GM21515 (cell line): ENCODE results near the gene TRIP13.

Source experiments
- ATAC-seq: cut with Tn5 transposase; IDR thresholded peaks from one replicate; pipeline ENCODE4 v1.9.1; 2021; ENCODE audit not compliant: unreplicated experiment

The TRIP13 gene

DNA sequence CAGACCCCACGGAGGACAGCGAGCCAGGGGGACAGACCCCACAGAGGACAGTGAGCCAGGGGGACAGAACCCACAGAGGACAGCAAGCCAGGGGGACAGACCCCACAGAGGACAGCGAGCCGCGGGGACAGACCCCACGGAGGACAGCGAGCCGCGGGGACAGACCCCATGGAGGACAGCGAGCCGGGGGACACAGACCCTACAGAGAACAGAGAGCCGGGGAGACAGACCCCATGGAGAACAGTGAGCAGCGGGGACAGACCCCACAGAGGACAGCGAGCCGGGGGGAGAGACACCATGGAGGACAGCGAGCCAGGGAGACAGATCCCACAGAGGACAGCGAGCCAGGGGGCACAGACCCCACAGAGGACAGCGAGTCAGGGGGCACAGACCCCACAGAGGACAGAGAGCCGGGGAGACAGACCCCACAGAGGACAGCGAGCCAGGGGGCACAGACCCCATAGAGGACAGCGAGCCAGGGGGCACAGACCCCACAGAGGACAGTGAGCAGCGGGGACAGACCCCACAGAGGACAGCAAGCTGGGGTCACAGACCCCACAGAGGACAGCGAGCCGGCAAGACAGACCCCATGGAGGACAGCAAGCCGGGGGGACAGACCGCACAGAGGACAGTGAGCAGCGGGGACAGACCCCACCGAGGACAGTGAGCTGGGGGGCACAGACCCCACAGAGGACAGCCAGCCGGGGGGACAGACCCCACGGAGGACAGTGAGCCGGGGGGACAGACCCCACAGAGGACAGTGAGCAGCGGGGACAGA lies 37.5 kb upstream of the TRIP13 start:
- no peak for ATAC-seq

DNA sequence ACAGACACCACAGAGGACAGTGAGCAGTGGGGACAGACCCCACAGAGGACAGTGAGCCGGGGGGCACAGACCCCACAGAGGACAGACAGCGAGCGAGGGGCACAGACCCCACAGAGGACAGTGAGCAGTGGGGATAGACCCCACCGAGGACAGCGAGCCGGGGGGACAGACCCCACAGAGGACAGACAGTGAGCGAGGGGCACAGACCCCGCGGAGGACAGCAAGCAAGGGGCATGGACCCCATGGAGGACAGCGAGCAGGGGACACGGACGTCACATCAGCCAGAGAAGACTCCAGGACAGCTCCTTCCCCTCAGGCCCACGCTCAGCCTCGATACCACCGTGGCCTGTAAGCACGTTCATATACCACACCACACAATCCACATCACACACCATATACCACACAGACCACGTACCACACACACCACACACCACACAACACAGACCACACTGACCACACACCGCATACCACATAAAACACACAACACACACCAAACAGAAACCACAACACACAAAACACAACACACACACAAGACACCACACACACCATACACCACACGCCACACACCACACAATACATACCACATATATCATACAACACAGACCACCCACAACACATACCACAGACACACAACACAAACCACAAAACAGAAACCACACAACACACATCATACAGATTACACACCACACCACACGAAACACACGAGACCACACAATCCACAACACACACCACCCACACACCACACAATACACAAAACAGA lies 36.7 kb upstream of the TRIP13 start:
- ATAC-seq, result no peak

DNA sequence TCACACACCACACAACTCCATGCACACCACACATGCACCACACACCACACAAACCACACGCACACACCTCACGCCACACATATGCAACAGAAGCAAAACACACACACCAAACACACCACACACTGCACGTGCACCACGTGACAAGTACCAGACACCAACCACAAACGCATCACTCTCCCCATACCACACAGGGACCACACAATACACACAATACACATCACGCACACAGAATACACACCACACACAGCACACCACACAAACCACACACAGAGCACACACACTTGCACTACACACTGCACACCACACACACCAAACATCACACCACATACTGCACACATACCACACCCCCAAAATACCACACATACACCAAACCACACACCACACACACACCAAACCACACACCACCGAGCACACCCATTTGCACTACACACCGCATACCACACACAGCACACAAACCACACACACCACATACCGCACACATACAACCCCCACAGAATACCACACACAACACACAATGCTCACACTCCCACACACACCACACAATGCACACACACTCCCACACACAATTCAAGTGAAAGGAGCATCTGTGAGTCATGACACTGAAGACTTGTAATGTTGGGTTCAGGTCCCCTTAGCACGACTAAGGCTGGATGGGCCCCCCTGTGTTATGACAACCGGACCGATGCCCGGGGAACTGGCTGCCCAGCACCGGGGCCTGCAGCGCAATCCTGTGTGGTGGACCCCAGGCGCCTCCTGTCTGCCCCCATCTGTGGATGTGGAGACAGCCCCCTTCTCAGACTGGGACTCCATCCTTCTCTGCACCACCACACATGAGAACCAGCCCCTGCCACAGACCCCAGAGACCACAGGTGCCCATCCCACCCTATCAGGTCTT lies 35.9 kb upstream of the TRIP13 start:
- no peak for ATAC-seq

DNA sequence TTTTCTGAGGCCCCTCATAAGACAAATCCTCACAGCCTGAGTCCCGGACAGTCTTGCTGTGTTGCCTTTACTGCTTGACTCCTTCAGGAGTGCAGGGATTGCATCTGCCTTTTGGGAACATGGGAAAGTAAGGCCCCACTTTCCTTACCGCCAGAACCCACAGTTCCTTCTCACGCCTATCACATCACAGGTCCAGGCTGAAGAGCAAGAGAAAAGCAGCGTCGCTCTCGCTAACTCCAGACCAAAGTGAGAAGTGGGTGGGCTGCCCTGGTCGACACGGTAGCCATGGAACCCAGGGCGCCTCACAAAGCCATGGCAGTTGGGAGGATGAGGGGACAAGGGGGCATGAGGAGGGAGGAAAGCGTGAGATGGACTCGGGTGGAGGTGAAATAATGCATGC lies 34.0 kb upstream of the TRIP13 start:
- no peak for ATAC-seq

DNA sequence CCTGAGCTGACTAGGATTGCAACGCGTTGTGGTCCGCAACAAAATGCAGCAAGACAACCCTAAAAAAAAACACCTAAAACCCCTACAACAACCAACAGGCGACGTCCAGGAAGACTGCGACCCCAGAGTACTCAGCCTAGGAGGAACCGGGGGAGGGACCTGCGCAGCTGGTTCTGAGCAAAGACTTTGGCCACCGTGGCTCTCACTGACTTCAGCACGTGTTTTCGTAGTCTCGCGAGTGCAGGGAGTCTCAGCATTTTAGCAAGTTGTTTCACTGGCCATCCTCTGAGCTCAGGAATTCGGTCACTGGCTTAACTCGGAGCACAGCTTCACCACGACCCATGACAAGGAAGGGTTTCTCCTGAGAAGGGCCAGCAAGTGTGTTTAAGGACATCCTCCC lies 33.3 kb upstream of the TRIP13 start:
- no peak for ATAC-seq

DNA sequence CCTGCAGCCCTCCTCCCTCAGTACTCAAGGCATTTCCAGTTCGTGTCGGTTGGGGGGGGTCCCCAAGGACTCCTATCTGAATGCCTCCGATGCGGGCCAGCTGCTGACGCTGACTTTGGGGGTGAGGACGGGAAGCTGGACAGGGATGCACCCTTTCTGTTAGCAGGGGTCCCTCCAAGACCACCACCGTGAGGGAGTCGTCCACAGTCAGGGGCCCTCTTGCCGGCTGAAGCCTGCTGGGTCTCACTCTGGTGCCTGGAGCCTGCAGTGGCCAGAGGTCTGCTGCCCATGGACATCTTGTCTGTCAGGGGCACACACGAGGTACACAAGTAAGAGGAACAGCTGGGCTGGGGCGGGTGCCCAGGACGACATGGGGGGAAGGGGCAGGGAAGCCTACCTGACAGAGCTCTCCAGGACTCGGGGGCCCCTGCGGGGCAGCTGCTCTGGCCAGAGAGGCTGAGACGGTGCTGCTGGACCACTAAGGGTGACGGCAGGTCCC lies 32.8 kb upstream of the TRIP13 start:
- no peak for ATAC-seq

DNA sequence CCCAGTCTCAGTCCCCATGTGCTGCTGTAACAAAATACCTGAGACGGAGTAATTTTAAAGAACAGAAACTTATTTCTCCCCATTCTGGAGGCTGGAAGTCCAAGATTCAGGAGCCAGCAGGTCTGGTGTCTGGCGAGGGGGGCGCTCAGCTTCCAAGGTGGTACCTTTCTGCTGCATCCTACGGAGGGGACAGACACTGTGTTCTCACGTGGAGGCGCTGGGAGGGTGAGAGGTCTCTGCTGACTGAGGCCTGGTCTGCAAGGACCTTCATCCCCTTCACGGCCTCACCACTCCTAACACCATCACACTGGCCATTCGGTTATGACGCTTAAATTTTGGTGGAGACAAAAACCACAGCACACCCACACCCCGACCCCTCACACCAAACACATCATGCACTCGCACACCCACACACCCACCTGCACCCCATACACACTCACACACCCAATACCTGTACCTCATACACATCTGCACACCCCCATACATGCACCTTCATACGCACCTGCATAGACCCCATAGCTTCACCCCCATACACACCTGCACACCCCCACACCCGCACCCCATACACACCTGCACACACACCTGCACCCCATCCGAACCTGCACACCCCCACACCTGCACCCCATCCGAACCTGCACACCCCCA lies 32.1 kb upstream of the TRIP13 start:
- no peak for ATAC-seq

DNA sequence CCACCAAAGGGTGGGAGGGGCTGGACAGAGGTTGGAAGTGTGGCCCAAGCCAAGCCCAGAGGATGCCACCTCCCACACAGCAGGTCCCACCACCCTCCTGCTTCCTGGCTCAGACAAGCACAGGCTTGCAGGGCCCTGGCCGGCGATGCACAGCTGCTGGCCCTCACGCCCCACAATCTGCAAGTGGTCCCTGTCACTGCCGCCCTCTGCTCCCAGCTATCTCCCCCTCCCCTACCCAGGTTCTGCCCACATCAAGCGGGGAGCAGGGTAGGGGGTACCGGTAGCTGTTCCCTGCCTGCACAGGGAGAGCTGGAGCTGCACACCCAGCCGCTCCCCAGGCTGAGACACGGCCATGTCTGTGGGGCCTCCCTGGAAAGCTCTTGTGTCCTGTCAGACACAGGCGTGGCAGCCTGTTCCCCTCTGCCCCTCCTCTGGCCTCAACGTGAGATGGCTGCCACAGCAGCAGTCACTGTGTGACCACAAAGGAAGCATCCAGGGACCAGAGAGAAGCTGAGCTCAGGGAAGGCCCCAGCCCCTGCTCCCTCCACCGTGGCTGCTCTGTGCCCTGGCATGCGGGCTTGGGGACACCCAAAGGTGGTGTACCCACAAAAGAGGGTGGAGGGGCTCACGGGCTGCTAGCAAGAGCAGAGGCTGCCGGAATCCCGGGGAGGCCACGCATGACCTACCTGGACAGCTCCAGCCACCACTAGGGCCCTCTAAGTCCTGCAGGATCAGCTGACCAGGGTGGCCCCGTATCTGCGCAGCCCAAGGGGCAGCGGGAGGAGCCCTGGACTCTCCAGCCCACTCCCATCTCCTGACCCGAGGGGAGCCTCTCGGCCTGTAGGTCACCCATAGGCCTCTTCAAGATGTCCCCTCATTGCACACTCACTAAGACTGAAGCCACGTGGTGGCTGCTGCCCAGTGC lies 31.0 kb upstream of the TRIP13 start:
- no peak for ATAC-seq

DNA sequence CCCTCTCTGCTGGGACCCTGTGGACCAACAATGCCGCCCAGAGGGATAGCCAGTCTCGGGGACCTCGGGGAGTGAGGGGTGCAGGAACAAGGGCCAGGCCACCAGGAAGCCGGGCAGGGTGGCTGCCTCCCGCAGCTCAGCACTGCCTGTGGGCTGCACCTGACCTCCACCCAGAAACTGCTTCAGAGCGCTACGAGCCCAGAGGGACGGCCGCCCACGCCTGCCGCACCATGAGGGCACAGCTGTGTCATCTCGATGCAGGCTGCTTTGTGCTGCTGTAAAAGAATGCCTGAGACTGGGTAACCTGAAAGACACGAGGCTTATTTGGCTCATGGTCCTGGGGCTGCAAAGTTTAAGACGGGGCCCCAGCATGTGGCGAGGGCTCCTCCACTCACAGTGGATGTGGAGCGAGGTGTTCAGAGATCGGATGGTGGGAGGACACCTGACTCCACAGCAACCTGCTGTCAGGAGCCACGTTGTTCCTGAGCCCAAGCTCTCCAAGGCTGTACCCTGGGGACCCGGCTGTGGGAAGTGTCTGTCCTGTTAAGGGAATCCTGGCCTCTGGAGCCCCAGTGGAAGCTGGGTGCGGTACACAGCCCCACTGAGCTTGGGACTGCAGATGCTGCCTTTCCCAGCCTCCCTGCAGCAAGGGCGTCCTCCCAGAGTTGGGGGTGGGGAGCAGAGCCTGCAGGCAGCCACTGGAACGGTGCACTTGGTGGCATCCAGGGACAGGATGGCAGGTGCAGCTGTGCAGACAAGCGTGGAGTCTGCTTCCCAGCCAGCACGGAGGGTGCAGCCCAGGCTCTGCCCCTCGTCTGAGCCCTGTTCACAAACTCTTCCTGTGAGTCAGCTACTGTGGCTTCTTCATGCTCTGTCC lies 30.1 kb upstream of the TRIP13 start:
- no peak for ATAC-seq

DNA sequence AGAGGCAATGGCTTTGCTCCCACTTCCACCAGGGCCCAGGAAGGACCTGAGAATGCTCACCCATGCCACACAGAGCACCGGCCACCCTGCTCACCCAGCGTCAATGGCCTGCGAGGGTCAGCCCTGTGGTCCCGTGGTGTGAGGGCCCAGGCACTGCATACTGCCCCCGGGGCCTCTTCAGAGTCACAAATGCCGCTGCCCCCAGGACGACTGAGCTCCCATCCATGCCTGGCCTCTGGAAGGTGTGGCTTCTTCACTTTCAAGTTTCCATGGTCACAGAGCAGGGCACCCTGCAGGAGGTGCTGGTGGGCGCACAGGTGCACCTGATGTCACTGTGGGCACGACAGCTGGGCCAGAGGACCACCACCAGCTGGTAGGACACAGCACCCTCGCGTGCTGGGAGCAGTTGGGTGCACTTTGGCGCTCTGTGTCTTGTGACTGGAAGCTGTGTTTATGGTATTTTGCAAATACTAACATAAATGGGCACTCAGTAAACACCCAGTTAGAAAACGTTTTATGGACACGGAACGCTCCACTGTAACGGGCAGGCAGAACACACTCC lies 29.4 kb upstream of the TRIP13 start:
- no peak for ATAC-seq

DNA sequence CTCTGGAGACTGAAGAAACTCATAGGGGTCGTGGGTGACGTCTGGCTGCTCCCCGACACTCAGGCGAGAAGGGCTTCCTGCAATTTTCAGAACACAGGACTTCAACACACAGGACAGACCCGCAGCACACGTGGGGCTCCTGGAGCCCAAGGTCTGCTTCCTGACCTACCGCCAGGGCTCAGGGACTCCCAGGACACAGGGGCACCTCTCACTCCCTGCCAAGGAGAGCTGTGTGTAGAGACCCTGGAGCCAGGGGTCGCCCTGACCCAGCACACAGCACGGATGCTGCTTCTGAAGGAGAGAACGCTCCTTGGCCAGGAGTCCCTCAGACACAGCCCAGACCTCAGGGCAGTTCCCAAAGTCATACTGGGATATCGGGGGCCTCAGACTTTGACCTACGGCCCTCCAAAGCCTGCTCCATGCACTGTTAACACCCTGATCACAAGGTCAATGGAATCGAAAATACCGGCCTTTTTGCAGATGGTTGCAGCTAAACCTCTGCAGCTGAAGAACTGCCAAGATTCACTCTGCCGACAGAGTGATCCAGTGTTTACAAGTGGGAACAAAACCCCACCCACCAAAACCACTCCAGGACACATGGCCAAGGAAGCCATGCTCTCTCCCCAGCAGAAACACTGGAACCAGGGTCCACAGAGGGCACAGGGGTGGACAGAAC lies 28.1 kb upstream of the TRIP13 start:
- no peak for ATAC-seq

DNA sequence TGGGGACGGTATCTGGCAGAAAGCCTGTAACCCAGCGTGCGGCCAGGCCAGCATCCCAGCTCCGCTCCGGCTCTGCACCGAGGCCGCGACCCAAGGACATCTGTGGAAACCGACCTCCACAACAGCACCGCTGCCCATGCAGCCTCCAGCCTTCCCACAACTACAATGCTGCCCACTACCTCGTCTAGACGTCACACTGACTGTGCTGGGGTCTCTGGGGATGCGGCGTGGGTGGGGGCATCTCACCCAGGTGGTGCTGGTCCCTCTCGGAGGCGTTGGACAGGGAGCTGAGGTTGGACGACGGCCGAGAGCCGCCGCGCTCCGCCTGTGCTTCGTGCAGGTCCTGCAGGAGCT lies 27.5 kb upstream of the TRIP13 start:
- no peak for ATAC-seq

DNA sequence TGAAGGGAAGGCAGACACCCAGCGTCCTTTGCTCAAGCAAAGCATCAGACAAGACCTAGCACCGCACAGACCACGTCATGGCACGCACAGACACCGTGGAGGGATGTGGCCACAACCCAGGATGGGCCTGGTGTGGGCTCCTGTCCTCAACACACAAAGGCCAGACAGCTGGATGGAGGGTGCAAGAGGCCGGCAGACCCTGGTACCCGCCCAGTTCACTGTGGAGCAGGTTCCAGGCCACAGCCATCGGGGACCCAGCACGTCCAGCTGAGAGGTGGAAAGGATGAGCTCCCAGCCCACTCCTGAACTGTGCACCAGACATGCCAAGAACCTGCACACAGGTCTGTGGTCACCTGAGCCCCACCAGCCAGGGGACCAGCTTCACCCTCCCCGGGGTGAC lies 26.9 kb upstream of the TRIP13 start:
- ATAC-seq, result no peak

DNA sequence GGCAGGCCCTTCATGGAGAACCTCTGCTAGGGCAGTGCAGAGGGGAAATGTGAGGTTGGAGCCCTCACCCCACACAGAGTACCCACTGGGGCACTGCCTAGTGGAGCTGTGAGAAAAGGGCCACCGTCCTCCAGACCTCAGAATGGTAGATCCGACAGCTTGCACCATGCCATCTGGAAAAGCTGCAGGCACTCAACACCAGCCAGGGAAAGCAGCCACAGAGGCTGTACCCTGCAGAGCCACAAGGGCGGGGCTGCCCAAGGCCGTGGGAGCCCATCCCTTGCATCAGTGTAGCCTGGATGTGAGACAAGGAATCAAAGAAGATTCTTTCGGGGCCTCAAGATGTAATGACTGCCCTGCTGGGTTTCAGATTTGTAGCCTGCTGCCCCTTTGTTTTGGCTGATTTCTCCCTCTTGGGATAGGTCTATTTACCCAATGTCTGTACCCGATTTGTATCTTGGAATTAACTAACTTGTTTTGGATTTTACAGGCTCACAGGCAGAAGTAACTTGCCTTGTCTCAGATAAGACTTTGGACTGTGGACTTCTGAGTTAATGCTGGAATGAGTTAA lies 25.3 kb upstream of the TRIP13 start:
- ATAC-seq, result no peak

DNA sequence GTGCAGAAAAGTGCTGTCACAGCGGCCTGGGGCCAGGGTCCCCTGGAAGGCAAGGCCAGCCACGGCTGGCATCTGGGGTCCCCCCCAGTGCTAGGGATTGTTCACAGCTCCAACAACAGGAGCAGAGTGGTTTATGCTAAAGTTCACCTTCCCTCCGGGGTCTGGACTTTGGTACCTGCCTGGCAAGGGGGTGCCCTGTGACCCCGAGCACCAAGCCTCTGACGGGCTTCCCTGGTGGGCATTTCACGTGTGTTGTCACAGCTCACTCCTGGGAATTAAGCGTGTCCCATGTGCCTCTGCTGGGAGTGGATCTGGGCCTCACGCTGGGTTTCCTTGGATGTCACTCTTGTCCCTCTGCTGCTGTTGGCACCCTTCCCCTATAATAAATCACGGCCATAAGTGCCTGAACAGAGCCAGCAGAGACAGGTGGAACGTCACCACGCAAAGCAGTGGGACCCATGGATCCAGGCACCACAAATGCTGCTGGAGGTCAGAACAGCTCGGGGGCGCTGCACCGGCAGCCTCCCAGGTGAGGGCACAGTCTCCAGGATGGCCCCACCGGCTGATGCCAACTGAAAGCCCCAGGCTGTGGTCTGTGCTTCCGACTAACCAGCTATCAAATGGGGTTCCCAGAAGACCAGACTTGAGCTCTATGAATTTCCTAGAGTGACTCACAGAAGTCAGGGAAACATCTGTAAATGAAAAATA lies 24.1 kb upstream of the TRIP13 start:
- no peak for ATAC-seq

DNA sequence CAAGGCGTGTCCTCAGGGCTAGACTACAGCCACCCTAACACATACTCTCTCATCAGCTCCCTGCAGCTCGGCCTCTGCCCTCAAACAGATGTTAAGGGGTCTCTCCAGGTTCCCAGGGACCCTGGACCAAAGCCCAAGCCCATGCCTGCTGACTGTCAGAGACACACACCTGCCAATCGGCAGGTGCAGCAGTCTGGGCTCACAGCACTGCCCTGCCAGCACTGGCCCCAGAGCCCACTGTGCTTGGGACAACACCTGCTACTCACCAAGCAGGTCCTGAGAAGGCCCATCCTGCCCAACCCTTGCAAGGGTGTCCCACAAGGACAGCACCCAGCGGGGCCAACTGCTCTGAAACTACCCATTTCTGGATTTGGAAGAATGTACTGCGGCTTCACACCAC lies 21.7 kb upstream of the TRIP13 start:
- ATAC-seq, result no peak
